Erythroblast (primary cell): Measurements from ENCODE around the gene PLEKHN1.

Source experiments
- GATA1 ChIP-seq: IDR thresholded peaks from 2 replicates; pipeline ENCODE4 v1.6.1; 2011; ENCODE audit warnings: low read depth, mild to moderate bottlenecking, control low read depth, low read length, moderate library complexity
- POLR2A ChIP-seq: IDR thresholded peaks from 2 replicates; pipeline ENCODE4 v1.6.1; 2011; ENCODE audit warnings: mild to moderate bottlenecking, low read length

DNA sequence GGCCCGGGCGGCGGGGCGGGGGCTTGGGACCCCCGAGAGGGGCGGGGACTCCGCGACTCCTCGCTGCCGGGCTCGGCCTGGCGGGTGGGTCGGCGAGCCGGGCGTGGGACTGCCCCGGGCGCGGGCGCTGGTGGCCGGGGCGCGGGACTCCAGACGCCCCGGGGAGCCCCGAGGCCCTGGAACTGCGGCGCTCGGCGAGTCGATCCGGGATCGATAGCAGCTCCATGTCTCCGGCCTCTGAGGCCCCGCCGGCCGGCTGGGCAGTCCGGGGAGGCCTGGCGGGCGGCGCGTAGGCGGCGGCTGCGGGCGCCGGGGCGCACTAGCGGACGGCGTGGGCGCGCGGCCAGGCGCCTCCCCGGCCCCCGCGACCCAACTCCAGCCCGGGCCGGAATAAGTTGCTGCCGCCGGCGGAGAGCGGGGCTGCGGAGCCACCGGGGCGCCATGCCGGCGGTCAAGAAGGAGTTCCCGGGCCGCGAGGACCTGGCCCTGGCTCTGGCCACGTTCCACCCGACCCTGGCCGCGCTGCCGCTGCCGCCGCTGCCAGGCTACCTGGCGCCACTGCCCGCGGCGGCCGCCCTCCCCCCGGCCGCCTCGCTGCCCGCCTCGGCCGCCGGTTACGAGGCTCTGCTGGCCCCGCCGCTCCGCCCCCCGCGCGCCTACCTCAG is 42.2 kb upstream of the PLEKHN1 start:
- TF ChIP-seq POLR2A (no peak), GATA1 (no peak)
